Endothelial cell of hepatic sinusoid (primary cell): Measurements from ENCODE around the gene CTNNBIP1.
"Not testable (repeated sequence)": the region's sequence is repeated elsewhere in the genome, so short reads cannot be mapped to it uniquely, and the experiment has no call there.

ENCODE experiments used
- in situ Hi-C: cut with HindIII; loops from 2 replicates; pipeline ENCODE4 v1.10.0; 2017; ENCODE audit warnings: low sequenced_read_pairs

Gene CTNNBIP1, protein sequence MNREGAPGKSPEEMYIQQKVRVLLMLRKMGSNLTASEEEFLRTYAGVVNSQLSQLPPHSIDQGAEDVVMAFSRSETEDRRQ

DNA sequence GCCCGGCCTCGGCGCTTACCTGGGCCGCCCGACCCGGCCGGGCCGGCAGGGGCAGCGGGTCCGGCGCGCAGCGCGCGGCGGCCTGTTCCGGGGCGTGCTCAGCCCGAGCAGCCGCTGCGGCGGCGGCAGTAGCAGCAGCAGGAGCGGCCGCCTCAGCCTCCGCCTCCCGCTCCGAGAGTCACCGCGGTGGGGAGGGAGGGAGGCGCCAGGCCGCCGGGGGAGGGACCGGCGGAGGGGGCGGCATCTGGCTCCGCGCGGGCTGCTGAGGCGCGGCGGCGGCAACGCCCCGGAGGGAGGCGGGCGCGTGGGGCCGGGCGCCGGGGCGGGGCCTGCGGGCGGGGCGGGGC is at the start of gene CTNNBIP1:
Gene CTNNBIP1, minus strand, starts transcription at position 194 of the 347 bp plus-strand sequence. CDS start 38,205 bp downstream, outside the sequence.
- in situ Hi-C loops: no loop called here

DNA sequence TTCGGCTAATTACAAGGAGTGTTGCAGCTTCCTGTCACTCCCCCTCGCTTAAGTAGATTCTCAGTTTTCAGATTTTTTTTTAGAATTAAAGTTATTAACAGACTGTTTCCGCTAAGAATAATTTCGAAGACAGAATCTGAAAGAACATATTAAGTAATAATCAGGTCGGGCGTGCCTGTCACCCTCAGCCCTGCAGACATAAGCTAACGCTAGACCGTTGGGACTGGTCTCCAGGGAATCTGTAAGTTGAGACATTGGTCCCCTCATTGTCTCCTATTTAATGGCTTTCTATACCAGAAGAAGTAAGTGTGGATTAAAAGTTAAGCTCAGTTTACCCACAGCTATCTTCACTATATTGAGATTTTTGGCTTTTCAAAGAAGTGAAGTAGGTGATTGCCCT is 47.7 kb upstream of the CTNNBIP1 start:
- in situ Hi-C loops: no loop called here

DNA sequence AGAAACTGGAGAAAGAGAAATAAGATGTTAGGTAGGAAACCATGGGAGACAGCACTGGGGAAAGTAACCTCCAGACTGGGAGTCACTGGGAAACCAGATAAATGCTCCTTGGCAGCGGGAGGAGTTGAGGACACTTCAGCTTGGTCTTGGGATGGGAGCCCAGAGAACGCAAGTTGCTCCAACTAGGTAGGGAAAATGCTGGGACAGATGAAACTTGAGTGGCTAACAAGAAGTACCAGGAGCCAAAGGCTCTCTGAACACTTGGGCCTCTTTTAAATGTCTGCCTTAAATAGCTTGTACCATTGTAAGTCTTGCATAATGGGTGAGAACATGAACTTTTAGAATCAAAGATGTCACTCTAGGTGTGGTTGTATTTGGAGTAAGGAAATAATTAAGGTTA is 36.2 kb upstream of the CTNNBIP1 start:
- in situ Hi-C loops: no loop called here

DNA sequence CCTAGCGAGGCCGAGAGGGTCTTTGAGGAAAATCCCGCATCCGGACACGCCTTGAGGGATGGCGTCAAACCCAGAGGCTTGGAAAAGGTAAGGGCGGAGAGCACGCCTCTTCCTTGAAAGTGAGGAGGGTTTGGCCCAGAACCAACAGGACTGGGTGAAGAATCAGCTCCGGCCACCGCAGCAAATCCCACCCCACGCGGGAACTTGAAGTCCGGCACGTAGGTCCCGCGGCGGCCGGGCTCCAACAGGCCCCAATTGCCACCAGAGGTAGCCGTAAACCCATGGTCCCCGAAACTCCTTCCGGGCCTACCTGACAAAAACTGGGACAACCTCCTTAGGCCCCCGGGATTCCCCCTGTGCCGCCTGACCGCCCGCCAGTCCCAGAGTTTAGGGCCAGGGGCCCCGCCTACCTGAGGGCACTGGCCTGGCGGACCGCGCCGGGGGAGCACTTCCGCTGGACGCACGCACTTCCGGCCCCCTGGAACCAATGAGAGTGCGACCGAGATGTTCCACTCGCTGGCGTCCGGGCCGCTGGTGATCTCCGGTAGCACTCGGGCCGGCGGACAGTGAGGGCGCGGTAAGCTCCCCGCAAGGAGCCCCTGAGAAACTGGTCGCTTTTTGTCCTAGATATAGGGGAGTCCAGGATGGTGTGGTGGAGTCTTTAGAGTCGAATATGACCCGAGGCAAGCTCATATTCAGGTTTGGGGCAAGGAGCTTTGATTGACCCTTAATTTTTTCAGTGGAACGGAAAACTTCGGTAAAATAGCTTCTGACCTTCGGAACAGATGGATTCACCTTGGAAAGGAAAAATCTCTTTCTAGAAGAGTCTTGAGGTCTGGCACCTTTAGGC is 33.1 kb upstream of the CTNNBIP1 start, which contains the start of the genes LZIC and NMNAT1:
Gene LZIC, minus strand, starts transcription at position 453 of the 850 bp plus-strand sequence. CDS start 6,772 bp downstream, outside the sequence.
Gene NMNAT1, plus strand, starts transcription at position 537 of the 850 bp plus-strand sequence. CDS start 28,599 bp downstream, outside the sequence.
- in situ Hi-C loops: no loop called here

DNA sequence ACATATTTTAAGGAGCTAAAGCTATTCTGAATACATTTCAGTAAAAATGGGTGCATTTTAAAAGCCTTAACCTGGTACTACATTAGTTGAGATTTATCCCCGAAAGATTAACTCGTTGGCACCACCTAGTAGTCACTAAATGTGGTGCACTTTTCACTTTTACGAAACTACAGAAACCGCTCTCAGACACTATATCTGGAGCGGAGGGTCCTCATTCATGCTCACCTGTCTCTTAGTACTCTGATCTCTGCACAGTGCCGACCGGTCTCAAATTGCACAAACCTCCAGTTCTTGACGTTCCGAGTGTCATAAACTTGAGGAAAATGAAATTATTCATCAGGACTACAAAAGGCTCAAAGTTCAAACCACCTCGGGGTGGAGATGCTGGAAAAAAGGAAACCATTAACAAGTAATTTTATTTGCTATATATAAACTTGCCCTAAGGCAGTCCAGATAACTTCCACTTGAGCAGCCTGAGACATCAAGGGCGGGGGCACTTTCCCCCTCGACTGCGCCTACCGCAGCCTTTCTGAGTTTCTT is 32.4 kb upstream of the CTNNBIP1 start:
- in situ Hi-C loops: no loop called here

DNA sequence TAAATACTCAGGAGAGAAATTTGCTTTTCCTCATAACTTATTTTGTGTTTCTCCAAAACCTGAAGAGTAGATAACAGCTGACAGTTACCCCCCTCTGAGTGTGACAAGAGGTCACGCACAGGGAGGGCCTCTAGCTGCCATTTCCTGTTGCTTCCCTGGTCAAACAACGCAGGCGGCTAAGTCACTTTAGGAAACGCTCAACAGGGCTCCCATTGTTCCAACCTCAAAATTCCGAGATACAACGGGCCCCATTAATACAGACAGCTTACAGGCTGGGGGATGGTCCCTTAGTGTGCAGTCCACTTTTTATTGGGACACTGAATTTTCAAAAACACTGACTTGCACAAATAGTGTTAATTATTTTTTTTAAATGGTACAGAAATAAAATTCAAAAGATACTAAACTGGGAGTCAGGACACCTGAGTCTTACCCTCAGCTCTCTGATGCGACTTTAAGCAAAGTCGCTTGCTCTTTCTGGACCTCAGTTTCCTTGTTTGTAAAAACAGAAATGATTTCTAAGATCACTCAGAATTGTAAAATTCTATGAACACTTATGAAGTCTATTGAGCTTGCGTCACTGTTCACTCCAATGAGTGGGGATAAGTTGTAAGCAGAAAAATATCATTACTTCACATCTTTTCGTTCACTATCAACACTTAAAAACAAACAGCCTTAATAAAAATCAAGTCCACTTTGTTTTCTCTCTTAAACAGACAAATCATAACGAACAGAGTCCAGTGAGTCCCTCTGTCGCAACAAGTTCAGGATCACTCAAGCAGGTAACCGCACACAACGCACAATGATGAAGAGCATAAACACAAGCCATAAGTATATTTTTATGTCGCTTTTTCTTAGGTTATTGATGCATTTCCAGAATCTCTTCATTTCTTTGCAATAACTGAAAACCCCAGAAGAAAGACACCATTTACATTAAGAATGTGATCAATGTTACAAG is 19.6 kb upstream of the CTNNBIP1 start:
- in situ Hi-C loops: no loop called here

DNA sequence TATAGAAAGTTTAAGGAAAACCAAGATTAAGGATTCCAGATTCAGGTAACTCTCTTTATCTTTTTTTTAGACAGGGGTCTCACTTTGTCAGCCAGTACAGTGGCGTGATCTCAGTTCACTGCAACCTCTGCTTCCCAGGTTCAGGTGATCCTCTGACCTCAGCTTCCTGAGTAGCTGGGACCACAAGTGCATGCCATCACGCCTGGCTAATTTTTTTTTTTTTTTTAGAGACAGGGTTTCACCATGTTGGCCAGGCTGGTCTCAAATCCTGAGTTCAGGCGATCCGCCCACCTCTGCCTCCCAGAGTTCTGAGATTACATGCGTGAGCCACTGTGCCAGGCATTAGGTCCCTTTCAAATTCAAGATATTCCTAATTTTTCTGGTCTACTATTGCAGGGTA is 17.2 kb upstream of the CTNNBIP1 start:
- in situ Hi-C loops: no loop called here

DNA sequence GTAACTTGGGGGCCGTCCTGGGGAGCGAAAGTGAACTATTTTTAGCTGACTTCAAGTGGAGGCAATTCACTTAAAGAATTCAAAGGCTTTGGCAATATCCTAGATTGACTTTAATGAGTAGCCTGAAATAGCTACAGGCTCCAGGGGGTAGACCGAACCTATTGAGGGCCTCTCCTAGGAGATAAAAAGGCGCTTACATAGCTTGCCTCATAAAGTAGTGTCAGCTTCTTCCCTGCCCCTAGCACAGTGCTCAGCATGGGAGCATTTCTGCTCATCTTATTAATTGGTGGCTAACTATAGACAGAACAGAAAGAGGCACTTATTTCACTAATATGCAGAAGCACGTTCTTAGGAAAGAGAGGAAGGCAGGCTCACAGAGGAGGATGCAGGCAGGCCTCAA is 12.3 kb upstream of the CTNNBIP1 start:
- in situ Hi-C loops: no loop called here

DNA sequence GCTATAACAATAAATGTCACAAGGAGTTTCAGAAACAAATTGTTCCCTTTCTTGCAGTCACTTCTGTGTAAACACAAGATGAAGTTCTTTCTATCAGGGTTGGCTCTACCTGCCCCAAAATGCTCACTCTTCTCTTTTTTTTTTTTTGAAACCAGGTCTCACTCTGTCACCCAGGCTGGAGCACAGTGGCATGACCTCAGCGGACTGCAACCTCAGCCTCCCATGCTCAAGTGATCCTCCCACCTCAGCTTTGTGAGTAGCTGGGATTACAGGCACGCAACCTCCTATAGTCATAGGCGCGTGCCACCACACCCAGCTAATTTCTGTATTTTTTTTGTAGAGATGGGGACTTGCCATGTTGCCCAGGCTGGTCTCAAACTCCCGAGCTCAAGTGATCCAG is 10.5 kb upstream of the CTNNBIP1 start:
- in situ Hi-C loops: no loop called here

DNA sequence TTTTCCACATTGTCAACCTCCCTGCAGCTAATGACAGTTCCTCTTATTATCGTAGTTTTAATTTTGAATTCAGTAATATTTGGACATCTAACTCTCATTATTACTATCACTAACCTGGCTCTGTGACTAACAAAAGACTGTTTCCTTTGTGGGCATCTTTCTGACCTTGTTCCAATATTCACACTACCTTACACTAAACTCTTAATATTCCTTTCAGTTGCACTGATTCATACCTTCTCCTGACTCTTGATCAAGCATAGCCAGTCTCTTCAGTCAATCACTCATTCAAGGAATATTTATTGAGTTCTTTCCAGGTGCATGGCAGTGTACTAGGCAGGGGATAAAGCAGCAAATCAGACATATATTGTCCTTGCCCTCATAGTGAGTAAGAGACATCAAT is 7.8 kb upstream of the CTNNBIP1 start:
- in situ Hi-C loops: no loop called here

DNA sequence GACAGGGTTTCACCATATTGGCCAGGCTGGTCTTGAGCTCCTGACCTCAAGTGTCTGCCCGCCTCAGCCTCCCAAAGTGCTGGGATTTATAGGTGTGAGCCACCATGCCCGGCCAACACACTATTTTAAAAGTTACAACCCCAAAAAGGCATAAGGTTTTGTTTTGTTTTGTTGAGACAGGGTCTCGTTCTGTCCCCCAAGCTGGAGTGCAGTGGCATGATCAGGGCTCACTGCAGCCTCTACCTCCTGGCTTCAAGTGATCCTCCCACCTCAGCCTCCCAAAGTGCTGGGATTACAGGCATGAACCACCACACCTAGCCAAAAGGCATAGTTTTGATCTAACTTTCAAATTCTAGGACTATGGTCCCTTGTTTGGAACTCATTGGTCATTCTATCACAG is 7.4 kb upstream of the CTNNBIP1 start:
- in situ Hi-C loops: not testable (repeated sequence)

DNA sequence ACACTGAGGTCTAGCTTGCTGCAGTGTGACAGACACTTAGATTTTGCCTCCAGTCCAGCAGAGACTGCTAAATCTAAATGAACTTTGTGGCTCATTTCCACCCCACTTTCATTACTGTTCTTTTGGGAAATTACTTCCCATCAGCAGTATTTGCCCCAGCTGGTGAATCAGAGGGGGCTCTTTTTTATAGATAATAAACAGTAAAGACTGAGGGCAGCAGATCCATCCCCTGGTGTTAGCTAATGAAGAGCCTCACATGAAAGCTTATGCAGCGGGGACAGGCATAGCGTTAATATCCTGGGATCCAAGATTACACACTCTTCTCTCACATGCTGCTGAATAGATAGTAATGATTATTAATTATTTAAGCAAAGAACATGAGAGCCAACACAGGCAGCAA is 6.4 kb upstream of the CTNNBIP1 start:
- in situ Hi-C loops: no loop called here

DNA sequence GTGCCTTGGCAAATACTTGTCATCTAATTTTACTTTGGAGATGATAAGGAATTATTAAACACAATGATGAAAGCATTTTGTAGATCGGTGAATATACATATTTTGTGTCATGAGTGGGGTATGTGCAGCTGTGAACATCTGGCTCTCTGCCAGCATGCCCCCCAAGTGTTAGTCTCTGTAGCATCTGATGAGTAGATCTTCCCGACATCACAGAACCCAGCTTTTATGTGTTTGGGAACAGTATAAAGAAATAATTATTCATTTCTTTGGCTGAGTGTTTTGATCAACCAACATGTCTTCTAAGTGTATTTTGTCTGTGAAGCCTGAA is 4.5 kb upstream of the CTNNBIP1 start:
- in situ Hi-C loops: no loop called here

DNA sequence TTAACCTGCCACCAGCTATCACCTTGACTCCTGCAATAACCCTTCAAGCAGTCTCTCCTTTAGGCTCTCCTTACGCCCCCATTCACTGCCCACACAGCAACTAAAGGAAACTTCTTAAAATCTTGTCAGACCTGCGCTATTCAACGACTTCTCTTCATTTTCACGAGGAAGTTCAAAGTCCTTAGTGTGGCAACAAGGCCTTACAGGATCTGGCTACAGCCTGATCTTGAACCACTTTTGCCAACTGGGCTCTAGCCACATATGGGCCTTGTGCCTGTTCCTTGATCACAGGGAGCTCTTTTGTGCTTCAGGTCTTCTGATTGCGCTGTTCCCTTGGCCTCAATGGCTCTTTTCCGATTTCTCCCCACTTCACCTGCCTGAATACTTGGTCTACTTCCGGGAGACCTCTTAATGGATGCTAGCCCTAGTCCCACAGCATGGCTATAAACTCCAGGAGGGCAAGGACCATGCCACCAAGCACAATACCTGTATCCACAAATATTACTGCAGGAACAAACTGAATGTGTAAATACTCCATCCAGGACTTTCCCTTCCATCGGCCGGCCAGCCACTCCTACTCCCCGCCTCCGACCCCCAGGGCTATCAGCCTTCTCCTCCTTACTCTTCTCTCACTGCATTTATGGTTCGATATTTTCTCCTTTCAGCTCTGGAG is 2.3 kb upstream of the CTNNBIP1 start:
- in situ Hi-C loops: no loop called here

DNA sequence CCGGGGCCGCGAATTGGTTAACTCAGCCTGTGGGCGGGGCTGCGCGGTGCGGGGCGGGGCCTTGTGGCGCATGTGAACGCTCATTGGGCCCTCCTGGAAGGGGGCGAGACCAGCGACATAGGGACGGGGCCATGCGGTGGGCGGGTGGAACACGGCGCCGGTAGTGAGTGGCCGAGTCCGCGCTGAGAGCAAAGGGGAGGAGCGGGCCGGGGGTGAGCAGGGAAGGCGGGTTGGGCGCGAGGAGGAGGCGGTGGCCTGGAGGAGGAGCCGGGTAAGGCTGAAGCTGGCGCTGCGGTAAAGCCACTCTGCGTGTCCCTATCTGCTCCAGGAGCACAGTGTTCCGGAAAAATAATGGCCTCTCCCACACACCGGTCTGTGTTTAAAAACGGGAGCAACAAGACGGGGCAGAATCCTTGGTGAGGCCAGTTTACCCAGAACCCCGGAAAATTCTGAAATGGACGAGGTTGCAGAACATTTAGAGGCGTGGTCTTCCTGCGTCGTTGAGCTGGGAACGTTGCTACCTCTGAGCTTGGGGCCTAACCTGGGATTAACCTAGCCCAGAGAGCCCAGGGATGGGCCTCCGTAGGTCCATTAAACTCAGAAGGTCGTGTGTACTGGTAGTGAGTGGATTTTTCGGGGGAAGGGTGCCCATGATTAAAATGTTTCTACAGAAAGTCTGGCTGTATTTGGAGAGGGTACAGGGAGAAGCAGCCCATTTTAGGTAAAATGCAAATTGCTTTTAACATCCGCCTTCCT is 532 bp upstream of the CTNNBIP1 start:
- in situ Hi-C loops: no loop called here

DNA sequence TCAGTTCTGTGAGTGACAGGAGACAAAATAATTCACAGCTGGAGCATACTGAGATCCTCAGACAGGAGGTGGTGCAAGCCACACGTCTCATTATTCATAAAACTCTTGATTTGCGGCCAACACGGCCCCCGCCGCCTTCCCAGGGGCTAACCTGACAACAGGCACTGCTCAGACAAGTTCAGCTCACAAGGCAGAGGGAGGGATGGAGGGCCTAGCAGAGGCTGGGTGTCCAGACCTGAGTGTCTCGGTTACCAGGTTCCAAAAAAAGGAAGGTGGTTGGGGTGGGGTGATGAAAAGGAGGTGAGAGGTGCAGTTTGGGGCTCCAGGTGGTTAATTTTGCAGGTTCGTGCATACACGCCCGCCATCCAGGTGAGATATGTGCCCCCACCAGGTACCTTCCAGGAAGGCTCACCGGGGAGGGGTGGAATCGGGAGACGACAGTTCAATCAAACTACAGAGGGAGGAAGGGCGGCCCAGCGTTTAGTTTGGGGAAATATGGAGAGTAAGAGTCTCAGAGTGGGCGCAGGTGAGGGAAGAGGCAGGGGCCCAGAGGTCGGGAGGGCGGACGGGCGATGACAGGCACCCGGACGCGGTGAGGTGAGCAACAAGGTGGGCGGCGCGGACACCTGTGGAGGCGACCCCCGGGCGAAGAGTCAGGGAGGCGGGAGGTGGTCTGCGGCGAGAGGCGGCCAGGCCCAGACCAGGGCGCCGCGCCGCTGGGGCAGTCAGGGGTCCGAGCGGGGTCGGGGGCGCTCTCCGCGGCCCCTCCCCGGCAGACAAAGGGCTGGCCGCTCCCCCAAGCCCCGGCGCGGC is 629 bp downstream of the CTNNBIP1 start:
- in situ Hi-C loops: no loop called here

DNA sequence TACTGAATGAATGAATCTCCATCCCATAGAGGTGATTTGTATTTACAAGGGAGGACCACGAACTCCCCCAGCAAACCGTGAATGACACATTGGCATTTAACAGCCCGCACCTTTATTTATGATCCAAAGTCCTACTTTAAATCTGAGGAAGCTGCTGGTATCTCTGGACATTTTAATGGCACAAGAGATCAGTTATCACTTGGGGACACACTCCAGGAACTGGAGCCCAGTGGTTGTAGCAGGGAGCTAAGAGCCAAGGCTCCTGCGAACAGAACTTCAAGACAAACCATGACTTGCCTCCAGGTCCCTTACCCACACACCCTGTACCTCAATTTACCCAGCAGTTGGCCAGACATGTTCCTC is 1.2 kb downstream of the CTNNBIP1 start:
- in situ Hi-C loops: no loop called here

DNA sequence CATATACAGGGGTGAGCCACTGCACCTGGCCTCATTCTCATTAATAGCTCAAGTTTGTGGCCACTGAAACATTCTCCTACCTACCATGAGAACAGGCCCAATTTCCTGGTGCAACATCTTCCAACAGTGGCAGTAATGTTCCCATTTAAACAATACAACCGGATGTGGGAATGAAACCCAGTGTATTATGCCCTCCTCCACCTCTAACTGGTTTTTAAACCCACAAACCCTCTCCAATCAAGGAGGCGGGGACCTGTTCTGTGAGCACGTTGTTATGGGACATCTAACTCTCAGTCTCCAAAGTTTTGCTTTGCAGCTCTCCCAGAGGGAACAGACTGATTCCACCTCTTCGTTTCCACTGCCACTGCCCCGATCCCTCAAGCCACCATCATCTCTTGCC is 2.6 kb downstream of the CTNNBIP1 start:
- in situ Hi-C loops: no loop called here

DNA sequence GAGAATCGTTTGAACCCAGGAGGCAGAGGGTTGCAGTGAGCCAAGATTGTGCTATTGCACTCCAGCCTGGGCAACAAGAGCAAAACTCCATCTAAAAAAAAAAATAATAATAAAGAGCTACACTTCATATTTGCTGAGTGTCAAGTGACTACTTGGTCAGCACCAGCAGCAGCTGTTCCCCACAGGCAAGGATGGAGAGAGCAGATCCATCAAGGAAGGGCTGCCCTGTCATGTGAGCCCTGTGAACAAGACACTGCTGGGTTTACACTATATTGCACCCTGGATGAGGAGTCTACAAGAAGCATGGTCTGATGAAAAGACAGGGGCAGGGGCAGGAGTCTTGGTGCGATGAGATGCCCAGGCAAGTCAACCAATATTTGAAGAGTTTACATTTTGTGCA is 3.6 kb downstream of the CTNNBIP1 start:
- in situ Hi-C loops: no loop called here
